GM12874 (cell line): ENCODE results near the gene ARMS2.

Source experiments
- TF ChIP-seq, protein P1 (sequence below): IDR thresholded peaks from 2 replicates; pipeline ENCODE4 v1.5.1; 2011; ENCODE audit warnings: low read depth, mild to moderate bottlenecking, control low read depth, low read length, moderate library complexity; ENCODE audit not compliant: insufficient read depth

The ARMS2 gene

DNA sequence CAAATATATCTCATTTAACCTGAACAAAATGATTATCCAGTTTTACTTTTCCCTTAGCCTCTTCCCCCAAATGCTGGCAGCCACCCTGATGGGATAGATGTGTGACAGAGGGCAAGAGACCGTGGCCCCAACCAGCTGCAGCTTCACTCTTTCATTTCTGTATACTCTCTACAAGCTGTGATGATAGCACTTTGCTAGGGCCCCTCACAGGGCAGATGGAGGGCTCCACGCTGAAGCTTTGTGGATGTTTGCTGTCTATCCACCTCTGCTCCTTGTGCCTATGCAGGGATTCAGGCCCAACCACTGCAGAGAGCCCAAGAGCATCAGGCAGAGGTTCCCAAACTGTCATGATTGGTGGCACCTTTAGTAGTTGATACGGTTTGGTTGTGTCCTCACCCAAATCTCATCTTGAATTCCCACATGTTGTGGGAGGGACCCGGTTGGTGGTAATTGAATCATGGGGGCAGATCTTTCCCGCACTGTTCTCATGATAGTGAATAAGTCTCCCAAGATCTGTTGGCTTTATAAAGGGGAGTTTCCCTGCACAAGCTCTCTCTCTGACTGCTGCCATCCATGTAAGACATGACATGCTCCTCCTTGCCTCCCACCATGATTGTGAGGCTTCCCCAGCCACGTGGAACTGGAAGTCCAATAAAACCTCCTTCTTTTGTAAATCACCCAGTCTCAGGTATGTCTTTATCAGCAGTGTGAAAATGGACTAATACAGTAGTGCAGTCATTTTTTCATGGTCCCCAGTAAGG lies 27.0 kb downstream of the ARMS2 start:
- TF ChIP-seq, protein P1, sequence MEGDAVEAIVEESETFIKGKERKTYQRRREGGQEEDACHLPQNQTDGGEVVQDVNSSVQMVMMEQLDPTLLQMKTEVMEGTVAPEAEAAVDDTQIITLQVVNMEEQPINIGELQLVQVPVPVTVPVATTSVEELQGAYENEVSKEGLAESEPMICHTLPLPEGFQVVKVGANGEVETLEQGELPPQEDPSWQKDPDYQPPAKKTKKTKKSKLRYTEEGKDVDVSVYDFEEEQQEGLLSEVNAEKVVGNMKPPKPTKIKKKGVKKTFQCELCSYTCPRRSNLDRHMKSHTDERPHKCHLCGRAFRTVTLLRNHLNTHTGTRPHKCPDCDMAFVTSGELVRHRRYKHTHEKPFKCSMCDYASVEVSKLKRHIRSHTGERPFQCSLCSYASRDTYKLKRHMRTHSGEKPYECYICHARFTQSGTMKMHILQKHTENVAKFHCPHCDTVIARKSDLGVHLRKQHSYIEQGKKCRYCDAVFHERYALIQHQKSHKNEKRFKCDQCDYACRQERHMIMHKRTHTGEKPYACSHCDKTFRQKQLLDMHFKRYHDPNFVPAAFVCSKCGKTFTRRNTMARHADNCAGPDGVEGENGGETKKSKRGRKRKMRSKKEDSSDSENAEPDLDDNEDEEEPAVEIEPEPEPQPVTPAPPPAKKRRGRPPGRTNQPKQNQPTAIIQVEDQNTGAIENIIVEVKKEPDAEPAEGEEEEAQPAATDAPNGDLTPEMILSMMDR, result no peak

DNA sequence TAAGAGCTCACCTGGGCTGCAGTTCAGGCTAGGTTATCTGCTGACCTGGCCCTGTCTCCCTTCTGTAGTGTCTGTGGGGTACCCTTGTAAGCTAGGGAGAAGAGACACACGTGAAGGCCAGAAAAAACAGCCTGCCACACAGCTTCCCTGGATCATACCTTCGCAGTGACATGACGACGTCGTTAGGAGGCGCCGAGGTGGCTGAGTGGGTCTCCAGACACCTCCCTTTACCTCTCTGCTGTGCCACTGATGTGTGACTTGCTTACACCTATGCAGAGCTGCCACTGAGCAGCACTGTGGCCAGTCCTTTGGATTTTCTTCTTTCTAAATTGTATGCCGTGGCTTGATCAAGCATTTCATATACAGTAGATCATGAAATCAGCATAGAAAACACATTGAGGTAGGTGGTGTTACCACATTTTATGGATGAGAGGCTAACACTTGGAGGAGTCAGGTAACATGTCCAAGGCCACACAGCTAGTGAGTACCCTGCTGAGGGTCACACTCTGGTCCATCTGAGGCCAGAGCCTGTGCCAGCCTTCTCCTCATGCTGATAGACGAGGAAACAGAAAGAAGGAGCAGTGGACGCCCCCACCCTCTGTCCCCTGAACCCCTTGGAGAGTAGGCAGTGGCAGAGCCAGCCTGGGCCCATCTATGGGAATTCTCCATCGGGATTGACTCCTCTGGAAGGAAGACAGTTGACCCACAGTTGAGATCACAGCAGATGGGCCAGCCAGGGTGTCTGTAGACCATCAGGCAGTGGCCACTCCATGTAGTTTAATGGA lies 30.0 kb downstream of the ARMS2 start:
- TF ChIP-seq, protein P1, result no peak

DNA sequence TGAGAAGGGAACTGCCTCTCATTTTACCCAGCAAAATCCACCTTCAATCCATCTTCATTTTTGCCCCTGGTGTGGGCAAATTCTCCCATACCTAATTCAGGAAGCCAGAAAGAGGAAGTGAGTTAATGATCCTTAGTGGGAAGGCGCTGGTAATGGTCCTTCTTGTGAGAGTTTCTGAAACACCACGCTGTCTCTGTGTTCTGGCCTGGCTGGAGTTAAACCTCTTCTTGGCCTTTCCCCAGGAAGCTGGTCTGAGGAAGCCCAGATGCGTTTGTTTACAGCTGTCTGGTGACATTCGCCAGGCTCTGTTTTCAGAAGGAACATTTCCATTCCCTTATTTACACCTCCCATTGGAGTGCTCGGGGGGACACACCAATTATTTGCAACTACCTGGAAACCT lies 31.2 kb downstream of the ARMS2 start:
- TF ChIP-seq, protein P1, result no peak

GRCh38 chr10:122486406-122487080 lies 32.1 kb downstream of the ARMS2 start:
- TF ChIP-seq, protein P1, result no peak

DNA sequence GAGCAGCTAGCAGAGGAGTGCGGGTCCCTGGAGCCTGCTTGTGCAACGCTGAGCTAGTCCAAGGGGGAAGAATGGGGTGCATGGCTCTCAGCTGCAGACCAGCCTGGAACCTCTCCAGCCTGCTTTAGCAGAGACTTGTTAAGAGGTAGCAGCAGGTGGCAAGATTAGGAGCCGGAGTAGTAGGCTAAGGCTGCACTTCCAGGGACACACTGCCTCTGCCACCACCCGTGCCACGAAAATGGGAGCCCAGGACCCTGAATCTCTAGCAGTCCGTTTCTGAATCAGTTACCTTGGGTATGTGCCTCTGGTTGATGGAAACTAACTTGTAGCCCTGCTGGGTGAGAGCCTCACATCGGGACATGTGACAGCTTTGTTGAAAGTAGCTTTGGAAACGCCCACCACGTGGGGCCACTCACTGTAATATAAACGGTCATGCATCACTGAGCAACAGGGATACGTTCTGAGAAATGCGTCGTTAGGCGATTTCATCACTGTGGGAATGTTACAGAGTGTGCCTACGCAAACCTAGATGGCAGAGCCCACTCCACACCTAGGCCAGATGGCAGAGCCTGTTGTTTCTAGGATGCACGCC lies 32.8 kb downstream of the ARMS2 start:
- TF ChIP-seq, protein P1, result no peak

DNA sequence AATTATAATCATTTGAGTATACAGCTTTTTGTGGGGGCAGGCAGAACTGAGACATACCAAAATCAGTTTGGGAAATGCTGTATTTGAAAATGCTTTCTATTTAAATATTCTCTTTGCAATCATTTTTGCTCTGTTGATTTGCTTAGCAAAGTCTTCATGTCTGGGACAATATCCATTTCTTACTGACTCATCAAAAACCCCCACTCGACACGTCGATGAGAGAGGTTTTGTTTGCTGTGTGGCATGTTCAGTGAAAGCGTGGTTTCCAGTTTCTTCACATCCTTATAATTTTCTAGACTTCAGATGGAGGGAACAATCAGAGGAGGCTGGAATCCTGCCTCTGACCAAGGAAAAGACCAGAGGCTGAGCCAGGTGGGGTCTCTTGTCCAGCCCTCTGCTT lies 35.8 kb downstream of the ARMS2 start:
- TF ChIP-seq, protein P1, result no peak
